KMS-11 (cell line): Measurements from ENCODE around the gene PCP4L1.
"Not testable (repeated sequence)": the region's sequence is repeated elsewhere in the genome, so short reads cannot be mapped to it uniquely, and the experiment has no call there.

ENCODE experiments used
- H2AFZ ChIP-seq: fragments of 200-600 bp; sonication (generic); 2 replicates; pipeline ENCODE4 v1.6.1; 2016; ENCODE audit warnings: antibody characterized with exemption, mixed run types, low read depth
- H3K27ac ChIP-seq: fragments of 200-600 bp; sonication (generic); 2 replicates; pipeline ENCODE4 v1.6.1; 2016; ENCODE audit warnings: mild to moderate bottlenecking, mixed run types
- H3K27me3 ChIP-seq: fragments of 200-600 bp; sonication (generic); 2 replicates; pipeline ENCODE4 v1.6.1; 2017; ENCODE audit warnings: mild to moderate bottlenecking, low read depth, mixed run types, moderate library complexity; ENCODE audit not compliant: insufficient read depth
- H3K36me3 ChIP-seq: fragments of 200-600 bp; sonication (generic); 2 replicates; pipeline ENCODE4 v1.6.1; 2017; ENCODE audit warnings: mild to moderate bottlenecking, mixed run types; ENCODE audit not compliant: insufficient read depth
- H3K4me1 ChIP-seq: fragments of 200-600 bp; sonication (generic); 2 replicates; pipeline ENCODE4 v1.6.1; 2016; ENCODE audit warnings: mild to moderate bottlenecking, low read depth, mixed run types; ENCODE audit not compliant: poor library complexity, severe bottlenecking
- H3K4me2 ChIP-seq: fragments of 200-600 bp; sonication (generic); 2 replicates; pipeline ENCODE4 v1.7.0; 2016; ENCODE audit warnings: mild to moderate bottlenecking, mixed run types
- H3K4me3 ChIP-seq: fragments of 200-600 bp; sonication (generic); IDR thresholded peaks from 2 replicates; pipeline ENCODE4 v1.6.1; 2017; ENCODE audit warnings: low read depth, low read length, mixed read lengths; ENCODE audit not compliant: insufficient read depth
- H3K79me2 ChIP-seq: fragments of 200-600 bp; sonication (generic); 2 replicates; pipeline ENCODE4 v1.6.1; 2016; ENCODE audit warnings: low read depth, mixed run types; ENCODE audit not compliant: insufficient read depth
- H3K9ac ChIP-seq: fragments of 200-600 bp; sonication (generic); 2 replicates; pipeline ENCODE4 v1.6.1; 2016; ENCODE audit warnings: mild to moderate bottlenecking, mixed run types
- H4K20me1 ChIP-seq: fragments of 200-600 bp; sonication (generic); 2 replicates; pipeline ENCODE4 v1.6.1; 2016; ENCODE audit warnings: mild to moderate bottlenecking, mixed run types; ENCODE audit not compliant: insufficient read depth
- TF ChIP-seq, protein P1 (sequence below): fragments of 200-600 bp; sonication (generic); conservative IDR thresholded peaks from 2 replicates; pipeline ENCODE4 v1.6.1; 2017; ENCODE audit warnings: low read depth, mild to moderate bottlenecking, antibody characterized with exemption, low read length, moderate library complexity, mixed read lengths

Gene PCP4L1

DNA sequence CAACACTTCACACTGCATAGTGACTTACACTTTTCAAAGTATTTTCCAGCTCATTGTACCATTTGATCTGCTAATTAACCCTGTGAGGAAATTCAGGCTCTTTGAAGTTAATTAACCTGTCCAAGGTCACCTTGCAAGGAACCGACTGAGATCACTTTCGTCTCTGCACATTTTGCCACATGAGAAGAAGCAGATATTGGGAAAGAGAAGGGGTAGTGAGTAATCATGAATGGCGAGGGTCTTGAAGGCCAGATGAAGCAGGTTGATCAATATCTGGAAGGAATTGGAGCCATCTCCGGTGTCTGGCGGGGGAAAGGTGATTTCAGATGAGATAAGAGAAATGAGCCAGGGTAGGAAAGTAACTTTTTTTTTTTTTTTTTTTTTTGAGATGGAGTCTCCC is 38.5 kb upstream of the PCP4L1 start:
- H3K79me2 ChIP-seq: no peaks in the 10 kb centered on the region
- TF ChIP-seq, protein P1, sequence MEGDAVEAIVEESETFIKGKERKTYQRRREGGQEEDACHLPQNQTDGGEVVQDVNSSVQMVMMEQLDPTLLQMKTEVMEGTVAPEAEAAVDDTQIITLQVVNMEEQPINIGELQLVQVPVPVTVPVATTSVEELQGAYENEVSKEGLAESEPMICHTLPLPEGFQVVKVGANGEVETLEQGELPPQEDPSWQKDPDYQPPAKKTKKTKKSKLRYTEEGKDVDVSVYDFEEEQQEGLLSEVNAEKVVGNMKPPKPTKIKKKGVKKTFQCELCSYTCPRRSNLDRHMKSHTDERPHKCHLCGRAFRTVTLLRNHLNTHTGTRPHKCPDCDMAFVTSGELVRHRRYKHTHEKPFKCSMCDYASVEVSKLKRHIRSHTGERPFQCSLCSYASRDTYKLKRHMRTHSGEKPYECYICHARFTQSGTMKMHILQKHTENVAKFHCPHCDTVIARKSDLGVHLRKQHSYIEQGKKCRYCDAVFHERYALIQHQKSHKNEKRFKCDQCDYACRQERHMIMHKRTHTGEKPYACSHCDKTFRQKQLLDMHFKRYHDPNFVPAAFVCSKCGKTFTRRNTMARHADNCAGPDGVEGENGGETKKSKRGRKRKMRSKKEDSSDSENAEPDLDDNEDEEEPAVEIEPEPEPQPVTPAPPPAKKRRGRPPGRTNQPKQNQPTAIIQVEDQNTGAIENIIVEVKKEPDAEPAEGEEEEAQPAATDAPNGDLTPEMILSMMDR: no peak
- H3K4me2 ChIP-seq: no peak overlapping the region
- no peak overlapping the region for H3K9ac ChIP-seq
- no peaks in the 10 kb centered on the region for H3K27me3 ChIP-seq
- H3K4me1 ChIP-seq: peaks cover 23% of the 10 kb centered on the region
- H4K20me1 ChIP-seq: no peaks in the 10 kb centered on the region
- no peak overlapping the region for H3K4me3 ChIP-seq
- H3K27ac ChIP-seq: no peak overlapping the region
- no peaks in the 10 kb centered on the region for H3K36me3 ChIP-seq
- no peak overlapping the region for H2AFZ ChIP-seq

DNA sequence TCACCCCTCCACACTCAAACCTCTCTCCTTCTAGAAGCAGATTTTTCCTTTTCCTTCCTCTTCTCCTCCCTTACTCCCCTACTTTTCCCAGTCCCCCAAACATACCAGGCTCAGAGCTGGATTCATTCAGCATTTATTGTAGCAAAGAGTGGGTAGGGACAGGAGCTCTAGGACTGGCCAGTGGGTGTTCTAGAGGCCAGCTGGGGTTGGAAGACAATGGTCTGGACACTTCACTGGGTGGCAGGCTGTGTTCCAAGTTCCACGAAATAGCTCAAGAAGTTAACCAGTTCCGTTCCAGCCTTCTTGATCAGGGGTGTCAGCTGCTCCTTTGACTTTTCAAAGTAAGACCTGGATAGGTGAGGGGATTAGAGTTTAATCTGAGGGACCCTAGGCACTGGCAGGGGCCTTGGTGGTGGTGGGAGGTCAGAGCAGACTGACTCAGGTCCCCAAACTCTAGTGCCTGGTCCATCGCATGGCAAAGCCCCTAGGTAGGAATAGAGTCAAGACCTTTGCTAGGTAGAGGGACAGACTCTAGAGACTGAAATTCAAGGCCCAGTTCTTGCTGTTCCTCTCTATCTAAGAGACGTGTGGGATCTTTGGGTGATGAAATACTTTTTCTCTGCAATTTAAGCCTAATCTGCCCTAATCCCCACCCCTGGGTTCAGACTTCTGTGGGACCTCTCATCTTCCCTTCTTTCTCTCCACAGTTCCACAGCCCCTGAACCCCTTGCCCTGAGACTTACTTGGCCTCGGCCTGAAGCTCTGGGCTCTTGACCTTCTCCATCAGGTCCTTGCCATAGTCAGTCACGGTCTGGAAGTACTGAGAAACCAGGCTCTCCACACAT is 36.1 kb upstream of the PCP4L1 start:
- no peaks in the 10 kb centered on the region for H4K20me1 ChIP-seq
- H2AFZ ChIP-seq: no peak overlapping the region
- H3K4me2 ChIP-seq: no peak overlapping the region
- no peak overlapping the region for H3K9ac ChIP-seq
- TF ChIP-seq, protein P1: no peak
- H3K4me3 ChIP-seq: no peak overlapping the region
- H3K36me3 ChIP-seq: no peaks in the 10 kb centered on the region
- peaks cover 10% of the 10 kb centered on the region for H3K79me2 ChIP-seq
- peaks cover 26% of the 10 kb centered on the region for H3K4me1 ChIP-seq
- no peak overlapping the region for H3K27ac ChIP-seq
- H3K27me3 ChIP-seq: no peaks in the 10 kb centered on the region

- Histone ChIP-seq H2AFZ (no peak overlapping the region), H3K79me2 (peaks cover 10% of the 10 kb centered on the region), H3K4me3 (no peak overlapping the region), H3K27ac (no peak overlapping the region), H3K9ac (no peak overlapping the region), H3K36me3 (no peaks in the 10 kb centered on the region), H3K4me2 (no peak overlapping the region), H3K27me3 (no peaks in the 10 kb centered on the region), H4K20me1 (no peaks in the 10 kb centered on the region), H3K4me1 (peaks cover 23% of the 10 kb centered on the region)
- TF ChIP-seq, protein P1: no peak
These were observed 34.5 kb upstream of the PCP4L1 start for GRCh38 chr1:161223805-161224694.

GRCh38 chr1:161224695-161225087 is 33.9 kb upstream of the PCP4L1 start:
- H3K4me3 ChIP-seq, H3K9ac ChIP-seq, H4K20me1 ChIP-seq, H3K79me2 ChIP-seq, H3K36me3 ChIP-seq, H3K27ac ChIP-seq, H3K27me3 ChIP-seq: not testable (repeated sequence)
- Histone ChIP-seq H3K4me2 (peak overlapping the region; percentile 57), H3K4me1 (peaks cover 23% of the 10 kb centered on the region), H2AFZ (peak overlapping the region; percentile 70; the same call in 1 of the 2 replicates)
